ENCODE results near the gene PSMC6. TPM values are rescaled to one million over a fixed set of nuclear protein-coding genes. Genes with fewer than 3 reads are reported as not detected.

The PSMC6 gene
- total RNA-seq, 3 donors from 2014 or later (not counting 1 experiment from before 2014, with no cell fraction given), result 148 to 160 (median 159) TPM

- Histone ChIP-seq H3K4me1 (ENCODE audit: control insufficient read depth, insufficient read depth, low read length) (peaks cover 18% of the 10 kb centered on the region), H3K4me3 (ENCODE audit: low read length) (peak overlapping the region; percentile 9), H3K27ac (ENCODE audit: low read length) (peak overlapping the region; percentile 88), H3K9me3 (ENCODE audit: control insufficient read depth, insufficient read depth, low read length) (no peaks in the 10 kb centered on the region), H3K36me3 (ENCODE audit: control insufficient read depth, insufficient read depth, low read length) (peaks cover 10% of the 10 kb centered on the region), H3K27me3 (ENCODE audit: control insufficient read depth, insufficient read depth, low read length) (no peaks in the 10 kb centered on the region)
- no peak for TF ChIP-seq CTCF (IDR thresholded peaks at IDR 0.05)
- Mint-ChIP-seq H3K4me1 (peaks cover 35 to 45% of the 10 kb centered on the region in 2 donors), H3K36me3 (no peaks in the 10 kb centered on the region), H3K27ac (peak overlapping the region; percentile 93 to 96), H3K4me3 (peak overlapping the region; percentile 74), H3K27me3 (ENCODE audit: low read depth in 2 of 2) (no peaks in the 10 kb centered on the region), H3K9me3 (no peaks in the 10 kb centered on the region)
- DNase-seq, result peak in 1 of 2 donors; percentile 63
- intact Hi-C loops (cut with micrococcal nuclease), result loop anchor here (1.0 kb wide), 1 partner anchor 12 kb away; the partner anchor contains the start of gene STYX
- peak; percentile 18 to 38 (median 24) for ATAC-seq
Observed at GRCh38 chr14:52741865-52742264, 34.9 kb downstream of the PSMC6 start.

GRCh38 chr14:52748647-52749292 is 41.8 kb downstream of the PSMC6 start:
- H3K36me3 Mint-ChIP-seq, result no peaks in the 10 kb centered on the region
- no peaks in the 10 kb centered on the region for H3K9me3 ChIP-seq (ENCODE audit: control insufficient read depth, insufficient read depth, low read length)
- no peak for ATAC-seq
- intact Hi-C loops (cut with micrococcal nuclease), result no loop called here
- peaks cover 48% of the 10 kb centered on the region for H3K36me3 ChIP-seq (ENCODE audit: control insufficient read depth, insufficient read depth, low read length)
- H3K4me3 ChIP-seq (ENCODE audit: low read length), result no peak overlapping the region
- WGBS (ENCODE audit: insufficient coverage), result 98% methylated on average over 5 of the region's 8 CpGs
- H3K9me3 Mint-ChIP-seq, result no peaks in the 10 kb centered on the region
- no peak for TF ChIP-seq CTCF (IDR thresholded peaks at IDR 0.05)
- peaks cover 0 to 7% of the 10 kb centered on the region in 2 donors for H3K4me1 Mint-ChIP-seq
- no peak overlapping the region for H3K27ac ChIP-seq (ENCODE audit: low read length)
- no peaks in the 10 kb centered on the region for H3K27me3 Mint-ChIP-seq (ENCODE audit: low read depth in 2 of 2)
- no peak for DNase-seq
- no peaks in the 10 kb centered on the region for H3K27me3 ChIP-seq (ENCODE audit: control insufficient read depth, insufficient read depth, low read length)
- no peak overlapping the region for H3K4me3 Mint-ChIP-seq
- H3K4me1 ChIP-seq (ENCODE audit: control insufficient read depth, insufficient read depth, low read length), result no peaks in the 10 kb centered on the region
- peak overlapping the region in 1 of 2 donors; percentile 23 for H3K27ac Mint-ChIP-seq

- peaks cover 23% of the 10 kb centered on the region for H3K36me3 ChIP-seq (ENCODE audit: control insufficient read depth, insufficient read depth, low read length)
- no peaks in the 10 kb centered on the region for H3K36me3 Mint-ChIP-seq
- H3K27me3 ChIP-seq (ENCODE audit: control insufficient read depth, insufficient read depth, low read length), result no peaks in the 10 kb centered on the region
- H3K27me3 Mint-ChIP-seq (ENCODE audit: low read depth in 2 of 2), result no peaks in the 10 kb centered on the region
- no peak overlapping the region for H3K4me3 ChIP-seq (ENCODE audit: low read length)
- no peak overlapping the region for H3K27ac ChIP-seq (ENCODE audit: low read length)
- DNase-seq (no peak), ATAC-seq (no peak)
- no peak for TF ChIP-seq CTCF (IDR thresholded peaks at IDR 0.05)
- no peak overlapping the region for H3K4me3 Mint-ChIP-seq
- H3K4me1 ChIP-seq (ENCODE audit: control insufficient read depth, insufficient read depth, low read length), result no peaks in the 10 kb centered on the region
- no peak overlapping the region for H3K27ac Mint-ChIP-seq
- no peaks in the 10 kb centered on the region for H3K4me1 Mint-ChIP-seq
- no peaks in the 10 kb centered on the region for H3K9me3 ChIP-seq (ENCODE audit: control insufficient read depth, insufficient read depth, low read length)
- no peaks in the 10 kb centered on the region for H3K9me3 Mint-ChIP-seq
- whole genome bisulfite sequencing (ENCODE audit: insufficient coverage), result 98% methylated on average over 3 of the region's 5 CpGs
- intact Hi-C loops (cut with micrococcal nuclease), result no loop called here
Observed at GRCh38 chr14:52755607-52756316, 48.8 kb downstream of the PSMC6 start.
